GM12878 (cell line): ENCODE data around the gene BNC2. TPM values are rescaled to one million over a fixed set of nuclear protein-coding genes. Genes with fewer than 3 reads are reported as not detected.

ENCODE experiments used
- ATAC-seq: fragments of 200-7000 bp; cut with Tn5 transposase; 3 replicates; pipeline ENCODE4 v1.9.1; 2020; ENCODE audit warnings: mild to moderate bottlenecking, moderate library complexity
- BruUV-seq: library from RNA; stranded (reverse); fragments of 400-500 nt; replicated peaks from 2 replicates; lab custom pipeline; 2021; lab: Mats Ljungman, UMichigan
- CTCF ChIA-PET: fragments of 300-600 bp; sonication (Branson Sonifier 250); formaldehyde crosslinking; extraction: SDS; loops from one replicate; lab custom pipeline; 2021; ENCODE audit warnings: inconsistent platforms; lab: Yijun Ruan, JAX
- POLR2A ChIA-PET: fragments of 350-600 bp; formaldehyde crosslinking; extraction: SDS; loops from one replicate; lab custom pipeline; 2021; ENCODE audit warnings: inconsistent platforms; lab: Charles Lee
- RAD21 ChIA-PET: fragments of 300-600 bp; sonication (Branson Sonifier 250); formaldehyde crosslinking; loops from one replicate; lab custom pipeline; 2023; ENCODE audit warnings: antibody characterized with exemption; ENCODE audit not compliant: unreplicated experiment; lab: Charles Lee
- SMC1A ChIA-PET: fragments of 300-600 bp; sonication (Branson Sonifier 250); formaldehyde crosslinking; loops from one replicate; lab custom pipeline; 2023; ENCODE audit not compliant: unreplicated experiment, uncharacterized antibody; lab: Charles Lee
- DNase-seq: peaks from one replicate; pipeline ENCODE4 v3.0.0-alpha.2; 2011; ENCODE audit warnings: low read depth, low spot score
- FAIRE-seq: peaks from 3 replicates; lab custom pipeline; 2011; peaks lifted over from hg19 to GRCh38; lab: Jason Lieb, UNC
- H2AFZ ChIP-seq: 2 replicates; pipeline ENCODE4 v1.6.0; 2011; ENCODE audit warnings: low read depth, low read length, control low read depth; ENCODE audit not compliant: control insufficient read depth
- H3K27ac ChIP-seq: 2 replicates; pipeline ENCODE4 v1.5.1; 2011; ENCODE audit warnings: control low read depth; ENCODE audit not compliant: control insufficient read depth, insufficient read depth
- H3K27me3 ChIP-seq, 2 experiments: replicated peaks in 1 of 2; 2 replicates each; pipeline versions ENCODE4 v1.6.0 to v1.6.1; 2011; ENCODE audit warnings: low read length in 1 of 2; ENCODE audit not compliant: control insufficient read depth in 2 of 2, insufficient read depth in 2 of 2
- H3K36me3 ChIP-seq, 2 experiments: 2 replicates each; pipeline ENCODE4 v1.5.1; 2011; ENCODE audit warnings: low read length in 1 of 2; ENCODE audit not compliant: control insufficient read depth in 2 of 2, insufficient read depth in 2 of 2
- H3K4me1 ChIP-seq: 2 replicates; pipeline ENCODE4 v1.6.1; 2011; ENCODE audit warnings: mild to moderate bottlenecking, low read length, moderate library complexity, mixed read lengths; ENCODE audit not compliant: control insufficient read depth, insufficient read depth
- H3K4me2 ChIP-seq: 2 replicates; pipeline ENCODE4 v1.6.0; 2011; ENCODE audit warnings: control low read depth; ENCODE audit not compliant: control insufficient read depth, insufficient read depth
- H3K4me3 ChIP-seq: fragments of 200-600 bp; sonication (generic); 2 replicates; pipeline ENCODE4 v1.5.1; 2016
- H3K79me2 ChIP-seq: 2 replicates; pipeline ENCODE4 v1.6.0; 2011; ENCODE audit warnings: low read length; ENCODE audit not compliant: control insufficient read depth, insufficient read depth
- H3K9ac ChIP-seq: 2 replicates; pipeline ENCODE4 v1.8.0; 2011; ENCODE audit warnings: low read length, control low read depth, mixed read lengths; ENCODE audit not compliant: control insufficient read depth, insufficient read depth
- H3K9me3 ChIP-seq: replicated peaks from 3 replicates; pipeline ENCODE4 v1.5.1; 2011; ENCODE audit warnings: mild to moderate bottlenecking, low read length; ENCODE audit not compliant: control insufficient read depth, insufficient read depth
- H4K20me1 ChIP-seq: 2 replicates; pipeline ENCODE4 v1.6.0; 2011; ENCODE audit not compliant: control insufficient read depth, insufficient read depth
- KAT2A ChIP-seq: conservative IDR thresholded peaks from 2 replicates; pipeline ENCODE4 v1.6.1; 2011; ENCODE audit warnings: low read depth, low read length; ENCODE audit not compliant: control insufficient read depth
- POLR2AphosphoS2 ChIP-seq: IDR thresholded peaks from 2 replicates; pipeline ENCODE4 v1.6.1; 2011; ENCODE audit warnings: low read depth, mild to moderate bottlenecking, low read length, improper control_type of control experiment, moderate library complexity
- POU2F2 ChIP-seq: IDR thresholded peaks from 3 replicates; pipeline ENCODE4 v1.6.1; 2011; ENCODE audit warnings: low read depth, mild to moderate bottlenecking, low read length, borderline replicate concordance
- RAD51 ChIP-seq: fragments of 450-650 bp; IDR thresholded peaks from 2 replicates; pipeline ENCODE4 v1.6.1; 2016; ENCODE audit warnings: moderate library complexity, mild to moderate bottlenecking, inconsistent platforms
- RBBP5 ChIP-seq: fragments of 200-600 bp; sonication (generic); conservative IDR thresholded peaks from 2 replicates; pipeline ENCODE4 v1.6.1; 2016
- RCOR1 ChIP-seq: conservative IDR thresholded peaks from 2 replicates; pipeline ENCODE4 v1.6.1; 2012; ENCODE audit warnings: low read depth, low read length, improper control_type of control experiment
- STAT3 ChIP-seq: IDR thresholded peaks from 2 replicates; pipeline ENCODE4 v1.6.1; 2011; ENCODE audit warnings: low read depth, low read length, improper control_type of control experiment
- SUPT20H ChIP-seq: IDR thresholded peaks from 2 replicates; pipeline ENCODE4 v1.6.1; 2011; ENCODE audit warnings: low read depth, mild to moderate bottlenecking, low read length, moderate library complexity, borderline replicate concordance; ENCODE audit not compliant: control insufficient read depth
- SUZ12 ChIP-seq: fragments of 200-600 bp; sonication (generic); IDR thresholded peaks from one replicate; pipeline ENCODE4 v1.6.1; 2018; ENCODE audit warnings: antibody characterized with exemption, mild to moderate bottlenecking; ENCODE audit not compliant: unreplicated experiment
- WGBS: methylation state at CpG from one replicate; pipeline ENCODE4 v1.1.6; 2016; ENCODE audit warnings: low lambda C conversion rate; ENCODE audit not compliant: insufficient replicate concordance, insufficient coverage; ENCODE audit errors: missing lambda C conversion rate; 5-methylcytosine and 5-hydroxymethylcytosine counted together
- in situ Hi-C: fragments of 300-500 bp; cut with MboI; formaldehyde crosslinking; loops from 9 replicates; pipeline ENCODE4 v1.14.3; 2018; ENCODE audit warnings: mixed read lengths
- intact Hi-C: fragments of 100-400 bp; cut with micrococcal nuclease; formaldehyde crosslinking; loops from one replicate; pipeline ENCODE4 v1.14.2; 2022; ENCODE audit not compliant: unreplicated experiment
- polyA plus RNA-seq, 11 experiments: library from polyadenylated mRNA; depleted of rRNA in 4 of 11; unstranded in 6 of 11; stranded (reverse) in 5 of 11; fragments of >200 nt; fragmentation: Nextera tagmentation in 4 of 11; fragmentation: Illumina TruSeq in 1 of 11; extraction: Ambion mirVana in 4 of 11; extraction: Trizol in 1 of 11; gene quantifications; 1 replicate in 1 of 11; 2 replicates in 10 of 11; pipeline versions ENCODE4 v1.2.1 to v1.2.3, GENCODE V29; 2011 to 2016; ENCODE audit warnings: inconsistent platforms in 2 of 11, missing spikeins in 2 of 11, low read depth in 1 of 11
- total RNA-seq, 4 experiments: library from RNA; depleted of rRNA in 3 of 4; stranded (reverse); fragments of >200 nt in 3 of 4; fragmentation: Illumina TruSeq in 1 of 4; extraction: Trizol in 1 of 4; gene quantifications; 2 replicates each; pipeline versions ENCODE4 v1.2.1 to v1.2.3, GENCODE V29; 2013 to 2021
- TF ChIP-seq, protein P1 (sequence below): fragments of 450-650 bp; IDR thresholded peaks from 2 replicates; pipeline ENCODE4 v1.6.1; 2017; ENCODE audit warnings: mild to moderate bottlenecking, moderate library complexity
- TF ChIP-seq, protein P2 (sequence below): fragments of 450-650 bp; IDR thresholded peaks from 2 replicates; pipeline ENCODE4 v1.6.1; 2017; ENCODE audit warnings: mild to moderate bottlenecking, low read depth, inconsistent platforms; ENCODE audit not compliant: poor library complexity, severe bottlenecking
- TF ChIP-seq, protein P3 (sequence below): fragments of 450-650 bp; IDR thresholded peaks from 2 replicates; pipeline ENCODE4 v1.6.1; 2014; ENCODE audit warnings: mild to moderate bottlenecking

Gene BNC2
- total and polyA plus RNA-seq, 10 of the 15 experiments (the other 5 are each of a cell fraction or from before 2014, with no cell fraction given): 0.05 to 14.5 (median 0.26) TPM

DNA sequence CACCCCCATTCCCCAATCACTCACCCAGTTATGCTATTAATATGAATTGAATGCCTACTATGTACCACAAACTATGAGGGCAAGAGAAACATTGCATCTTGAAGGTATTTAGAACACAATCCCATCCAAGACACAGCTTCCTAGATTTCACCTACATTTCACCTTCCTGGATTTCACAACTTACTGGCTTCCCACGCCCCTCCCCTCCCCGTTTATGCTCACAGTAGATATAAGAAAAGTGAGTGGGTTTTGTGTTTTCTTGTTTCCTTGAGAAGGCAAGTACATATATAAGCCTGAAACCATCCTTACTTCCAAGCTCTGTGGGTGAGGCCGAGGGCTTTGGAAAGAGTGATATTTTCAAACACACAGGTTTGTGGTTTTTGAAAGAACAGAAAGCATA lies 465.0 kb downstream of the BNC2 start:
- Histone ChIP-seq H3K9me3 (no peaks in the 10 kb centered on the region), H3K27me3 (no peaks in the 10 kb centered on the region; a peak in 2 of 4 replicates), H3K9ac (no peak overlapping the region), H3K4me3 (no peak overlapping the region), H3K36me3 (no peaks in the 10 kb centered on the region), H4K20me1 (no peaks in the 10 kb centered on the region), H3K4me2 (no peak overlapping the region), H3K79me2 (no peaks in the 10 kb centered on the region), H3K4me1 (no peaks in the 10 kb centered on the region), H2AFZ (no peak overlapping the region), H3K27ac (no peak overlapping the region)
- RAD21 ChIA-PET: no interaction called here
- no TSS peak for BruUV-seq
- intact Hi-C loops: no loop called here
- SMC1A ChIA-PET: interaction anchor here (2.3 kb wide), 1 partner anchor 78 kb away, joined by 9 read pairs; no protein-coding TSS in a partner anchor
- POLR2A ChIA-PET: no interaction called here
- DNase-seq: no peak
- CTCF ChIA-PET: no interaction called here
- no peak for ATAC-seq
- FAIRE-seq: no peak
- WGBS: 7% methylated on average over 3 of the region's 3 CpGs
- in situ Hi-C loops: no loop called here
- TF ChIP-seq POU2F2: no peak
- TF ChIP-seq SUPT20H: no peak
- no peak for TF ChIP-seq RBBP5
- no peak for TF ChIP-seq KAT2A
- TF ChIP-seq, protein P1, sequence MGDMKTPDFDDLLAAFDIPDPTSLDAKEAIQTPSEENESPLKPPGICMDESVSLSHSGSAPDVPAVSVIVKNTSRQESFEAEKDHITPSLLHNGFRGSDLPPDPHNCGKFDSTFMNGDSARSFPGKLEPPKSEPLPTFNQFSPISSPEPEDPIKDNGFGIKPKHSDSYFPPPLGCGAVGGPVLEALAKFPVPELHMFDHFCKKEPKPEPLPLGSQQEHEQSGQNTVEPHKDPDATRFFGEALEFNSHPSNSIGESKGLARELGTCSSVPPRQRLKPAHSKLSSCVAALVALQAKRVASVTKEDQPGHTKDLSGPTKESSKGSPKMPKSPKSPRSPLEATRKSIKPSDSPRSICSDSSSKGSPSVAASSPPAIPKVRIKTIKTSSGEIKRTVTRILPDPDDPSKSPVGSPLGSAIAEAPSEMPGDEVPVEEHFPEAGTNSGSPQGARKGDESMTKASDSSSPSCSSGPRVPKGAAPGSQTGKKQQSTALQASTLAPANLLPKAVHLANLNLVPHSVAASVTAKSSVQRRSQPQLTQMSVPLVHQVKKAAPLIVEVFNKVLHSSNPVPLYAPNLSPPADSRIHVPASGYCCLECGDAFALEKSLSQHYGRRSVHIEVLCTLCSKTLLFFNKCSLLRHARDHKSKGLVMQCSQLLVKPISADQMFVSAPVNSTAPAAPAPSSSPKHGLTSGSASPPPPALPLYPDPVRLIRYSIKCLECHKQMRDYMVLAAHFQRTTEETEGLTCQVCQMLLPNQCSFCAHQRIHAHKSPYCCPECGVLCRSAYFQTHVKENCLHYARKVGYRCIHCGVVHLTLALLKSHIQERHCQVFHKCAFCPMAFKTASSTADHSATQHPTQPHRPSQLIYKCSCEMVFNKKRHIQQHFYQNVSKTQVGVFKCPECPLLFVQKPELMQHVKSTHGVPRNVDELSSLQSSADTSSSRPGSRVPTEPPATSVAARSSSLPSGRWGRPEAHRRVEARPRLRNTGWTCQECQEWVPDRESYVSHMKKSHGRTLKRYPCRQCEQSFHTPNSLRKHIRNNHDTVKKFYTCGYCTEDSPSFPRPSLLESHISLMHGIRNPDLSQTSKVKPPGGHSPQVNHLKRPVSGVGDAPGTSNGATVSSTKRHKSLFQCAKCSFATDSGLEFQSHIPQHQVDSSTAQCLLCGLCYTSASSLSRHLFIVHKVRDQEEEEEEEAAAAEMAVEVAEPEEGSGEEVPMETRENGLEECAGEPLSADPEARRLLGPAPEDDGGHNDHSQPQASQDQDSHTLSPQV: no peak
- TF ChIP-seq SUZ12: no peak
- TF ChIP-seq RAD51: no peak
- TF ChIP-seq, protein P2, sequence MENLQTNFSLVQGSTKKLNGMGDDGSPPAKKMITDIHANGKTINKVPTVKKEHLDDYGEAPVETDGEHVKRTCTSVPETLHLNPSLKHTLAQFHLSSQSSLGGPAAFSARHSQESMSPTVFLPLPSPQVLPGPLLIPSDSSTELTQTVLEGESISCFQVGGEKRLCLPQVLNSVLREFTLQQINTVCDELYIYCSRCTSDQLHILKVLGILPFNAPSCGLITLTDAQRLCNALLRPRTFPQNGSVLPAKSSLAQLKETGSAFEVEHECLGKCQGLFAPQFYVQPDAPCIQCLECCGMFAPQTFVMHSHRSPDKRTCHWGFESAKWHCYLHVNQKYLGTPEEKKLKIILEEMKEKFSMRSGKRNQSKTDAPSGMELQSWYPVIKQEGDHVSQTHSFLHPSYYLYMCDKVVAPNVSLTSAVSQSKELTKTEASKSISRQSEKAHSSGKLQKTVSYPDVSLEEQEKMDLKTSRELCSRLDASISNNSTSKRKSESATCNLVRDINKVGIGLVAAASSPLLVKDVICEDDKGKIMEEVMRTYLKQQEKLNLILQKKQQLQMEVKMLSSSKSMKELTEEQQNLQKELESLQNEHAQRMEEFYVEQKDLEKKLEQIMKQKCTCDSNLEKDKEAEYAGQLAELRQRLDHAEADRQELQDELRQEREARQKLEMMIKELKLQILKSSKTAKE: no peak
- no peak for TF ChIP-seq POLR2AphosphoS2
- TF ChIP-seq RCOR1: no peak
- TF ChIP-seq, protein P3, sequence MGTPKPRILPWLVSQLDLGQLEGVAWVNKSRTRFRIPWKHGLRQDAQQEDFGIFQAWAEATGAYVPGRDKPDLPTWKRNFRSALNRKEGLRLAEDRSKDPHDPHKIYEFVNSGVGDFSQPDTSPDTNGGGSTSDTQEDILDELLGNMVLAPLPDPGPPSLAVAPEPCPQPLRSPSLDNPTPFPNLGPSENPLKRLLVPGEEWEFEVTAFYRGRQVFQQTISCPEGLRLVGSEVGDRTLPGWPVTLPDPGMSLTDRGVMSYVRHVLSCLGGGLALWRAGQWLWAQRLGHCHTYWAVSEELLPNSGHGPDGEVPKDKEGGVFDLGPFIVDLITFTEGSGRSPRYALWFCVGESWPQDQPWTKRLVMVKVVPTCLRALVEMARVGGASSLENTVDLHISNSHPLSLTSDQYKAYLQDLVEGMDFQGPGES: no peak
- TF ChIP-seq STAT3: no peak
